LHCN-M2 (cell line): ENCODE measurements around the gene SH3PXD2A. TPM values are rescaled to one million over a fixed set of nuclear protein-coding genes. Genes with fewer than 3 reads are reported as not detected.

Source experiments
- DNase-seq: peaks from one replicate; pipeline ENCODE4 v3.0.0-alpha.2; 2012; ENCODE audit warnings: low read depth
- total RNA-seq: library from RNA; depleted of rRNA; stranded (reverse); fragments of >200 nt; gene quantifications from 2 replicates; pipeline ENCODE4 v1.2.3, GENCODE V29; 2014

SH3PXD2A gene
- total RNA-seq, 1 experiment from 2014 or later = 18.4 TPM

DNA sequence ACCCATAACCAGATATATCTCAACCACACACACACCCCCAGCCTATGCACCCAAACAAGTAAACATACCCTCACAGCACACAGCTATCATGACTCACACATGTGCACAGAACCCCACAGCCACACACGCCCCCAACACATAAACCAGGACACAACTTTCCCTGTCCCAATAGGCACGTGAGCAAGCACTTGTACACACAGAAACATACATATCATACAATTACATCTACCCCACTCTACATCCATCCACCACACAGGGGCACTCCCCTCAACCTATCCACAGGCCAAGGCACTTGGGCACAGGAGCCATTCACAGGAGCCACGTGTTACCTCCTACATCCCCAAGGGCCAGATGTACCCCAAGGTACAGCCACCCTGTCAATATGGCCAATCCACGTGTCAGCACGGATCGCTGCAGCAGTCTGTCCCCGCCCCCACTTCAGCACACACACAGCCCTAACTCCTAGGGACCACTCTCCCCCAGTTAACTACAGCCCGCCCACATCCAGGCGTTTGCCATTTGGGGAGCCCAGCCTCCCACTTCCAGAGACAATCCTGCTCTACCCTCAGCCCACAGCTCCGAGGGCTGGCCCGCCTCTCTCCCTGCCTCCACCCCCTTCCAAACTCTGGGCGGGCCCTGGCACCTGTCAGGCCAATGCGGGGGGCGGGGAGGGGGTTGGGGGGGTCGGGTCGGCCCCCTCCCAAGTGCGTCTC lies 163.5 kb downstream of the SH3PXD2A start:
- DNase-seq = no peak

DNA sequence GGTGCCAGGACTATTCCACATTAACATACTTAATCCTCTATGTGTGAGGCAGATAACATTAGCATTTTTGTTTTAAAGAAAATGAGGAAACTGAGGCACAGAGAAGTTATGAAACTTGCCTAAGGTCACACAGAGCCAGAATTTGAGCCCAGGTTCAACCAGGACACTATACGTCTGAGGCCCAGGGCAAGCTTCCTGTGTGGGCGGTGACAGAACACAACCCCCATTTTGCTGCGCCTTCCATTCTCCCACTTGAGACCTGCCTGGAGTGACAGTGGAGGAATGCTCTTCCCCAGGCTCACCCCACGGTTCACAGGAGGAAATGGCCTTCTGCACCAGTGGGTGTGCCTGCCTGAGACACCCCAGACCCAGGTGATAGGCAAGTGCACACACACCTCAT lies 164.1 kb downstream of the SH3PXD2A start:
- DNase-seq = no peak

DNA sequence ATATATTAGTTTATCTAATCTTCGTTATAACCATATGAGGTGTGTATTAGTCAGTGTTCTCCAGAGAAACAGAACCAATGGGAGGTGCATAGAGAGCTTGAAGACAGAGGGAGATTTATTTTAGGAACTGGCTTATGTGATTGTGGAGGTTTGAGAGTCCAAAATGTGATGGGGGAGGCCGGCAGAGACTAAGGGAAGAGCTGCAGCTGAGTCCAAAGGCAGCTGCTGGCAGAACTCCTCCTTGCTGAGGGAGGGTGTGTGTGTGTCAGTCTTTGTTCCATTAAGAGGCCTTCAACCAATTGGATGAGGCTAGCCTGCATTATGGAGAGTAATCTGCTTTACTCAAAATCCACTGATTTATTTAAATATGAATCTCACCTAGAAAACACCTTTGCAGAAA lies 165.1 kb downstream of the SH3PXD2A start:
- DNase-seq = no peak

DNA sequence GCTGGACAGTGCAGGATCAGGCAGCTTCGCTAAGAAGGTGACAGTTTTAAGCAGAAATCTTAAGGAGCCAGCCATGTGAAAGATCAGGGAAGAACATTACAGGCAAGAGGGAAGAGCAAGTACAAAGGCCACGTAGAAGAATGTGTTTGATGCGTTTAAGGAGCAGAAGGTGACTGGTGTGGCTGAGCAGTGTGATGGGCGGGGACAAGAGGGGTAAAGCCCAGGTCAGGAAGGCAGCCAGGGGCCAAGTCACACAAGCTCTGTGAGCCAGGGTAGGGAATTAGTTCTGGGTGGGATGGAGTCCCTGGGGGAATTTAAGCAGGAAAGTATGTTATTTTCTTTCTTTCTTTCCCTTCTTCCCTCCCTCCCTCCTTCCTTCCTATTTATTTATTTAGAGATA lies 166.9 kb downstream of the SH3PXD2A start:
- no peak for DNase-seq

DNA sequence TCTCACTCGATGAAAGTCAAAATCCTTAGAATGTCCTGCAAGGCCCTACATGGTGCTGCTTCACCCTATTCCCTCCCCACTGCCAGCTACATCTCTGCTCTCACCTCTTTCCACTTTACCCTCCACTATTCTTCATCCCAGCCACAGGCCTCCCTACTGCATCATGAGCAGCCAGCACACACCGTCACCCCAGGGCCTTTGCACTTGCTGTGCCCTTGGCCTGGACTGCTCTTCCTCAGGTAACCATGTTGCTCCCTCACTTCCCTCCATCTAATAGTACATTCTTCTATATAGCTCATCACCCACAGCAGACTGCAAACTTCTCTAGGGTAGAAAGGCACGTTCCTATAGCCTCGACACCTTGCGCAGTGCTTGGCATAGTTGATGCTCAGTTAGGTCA lies 167.7 kb downstream of the SH3PXD2A start:
- DNase-seq = no peak

DNA sequence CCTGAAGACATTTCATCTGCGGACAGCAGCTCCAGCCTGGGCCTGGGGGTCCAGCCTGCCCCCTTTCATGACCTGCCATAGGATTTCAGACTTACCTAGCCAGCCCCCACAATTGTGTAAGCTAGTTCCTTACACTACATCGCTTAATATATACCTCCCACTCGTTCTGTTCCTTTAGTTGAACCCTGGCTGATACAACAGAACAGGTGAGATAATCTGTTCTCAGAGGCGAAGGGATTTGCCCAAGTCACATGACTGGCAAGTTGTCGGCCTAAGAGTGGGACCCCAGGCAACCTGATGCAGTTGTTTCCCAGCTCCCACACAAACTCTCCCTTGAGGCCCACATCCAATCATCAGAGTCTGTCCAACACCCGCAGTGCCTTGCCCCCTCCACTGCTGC lies 168.2 kb downstream of the SH3PXD2A start:
- no peak for DNase-seq

DNA sequence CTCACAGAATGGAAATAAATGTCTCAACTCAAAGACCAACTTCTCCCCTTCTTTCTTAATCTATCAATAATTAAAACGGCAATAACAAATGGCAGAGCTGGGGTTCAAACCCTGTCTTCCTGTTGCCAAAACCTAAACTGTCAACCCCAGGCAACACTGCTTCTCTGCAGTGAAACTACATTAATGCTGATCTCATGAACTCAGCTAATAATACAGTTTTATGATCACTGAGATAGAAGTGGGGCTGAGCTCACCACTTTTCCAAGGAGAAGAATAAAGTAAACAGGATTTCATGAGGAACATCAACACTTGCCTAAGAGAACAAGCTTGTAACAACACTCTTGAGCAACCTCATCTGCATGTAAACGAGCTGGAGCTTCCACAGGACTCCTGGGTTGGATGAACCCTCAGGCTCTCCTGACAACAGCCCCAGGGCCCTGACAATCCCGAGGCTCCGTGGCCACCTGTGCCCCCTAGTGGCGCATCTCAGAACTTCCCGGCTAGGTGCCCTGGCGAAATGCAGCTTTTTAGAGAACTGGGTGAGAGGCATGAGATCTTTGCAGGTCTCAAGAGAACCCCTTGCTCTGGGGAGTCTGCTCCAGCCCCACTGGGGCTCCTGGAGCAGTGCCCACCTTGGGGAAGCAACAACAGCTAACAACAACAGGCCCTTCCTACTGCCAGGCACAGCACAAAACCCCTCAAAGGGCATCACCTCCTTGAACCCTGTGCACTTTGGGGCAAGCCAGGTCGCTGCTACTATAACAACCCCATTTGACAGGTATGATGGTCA lies 169.3 kb downstream of the SH3PXD2A start:
- peak; percentile 56 for DNase-seq

DNA sequence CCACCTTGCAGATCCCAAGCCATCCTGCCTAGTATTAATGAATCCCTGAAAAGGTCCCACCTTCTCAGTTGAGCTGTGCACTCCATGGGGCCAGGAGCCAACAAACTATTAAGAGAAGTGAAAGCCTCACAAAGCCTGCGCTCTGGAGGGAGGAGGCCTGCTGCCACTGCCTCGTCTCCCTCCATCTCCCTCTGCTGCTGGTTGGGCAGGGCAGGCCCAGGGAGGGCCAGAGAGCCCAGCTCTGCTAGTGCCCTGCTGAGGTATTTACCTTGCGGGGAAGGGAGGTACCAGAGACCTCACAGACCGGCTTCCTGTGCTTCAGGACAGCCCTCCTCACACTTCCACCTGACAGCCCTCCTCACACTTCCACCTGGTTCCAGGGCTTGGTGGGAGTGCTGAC lies 171.5 kb downstream of the SH3PXD2A start:
- no peak for DNase-seq

DNA sequence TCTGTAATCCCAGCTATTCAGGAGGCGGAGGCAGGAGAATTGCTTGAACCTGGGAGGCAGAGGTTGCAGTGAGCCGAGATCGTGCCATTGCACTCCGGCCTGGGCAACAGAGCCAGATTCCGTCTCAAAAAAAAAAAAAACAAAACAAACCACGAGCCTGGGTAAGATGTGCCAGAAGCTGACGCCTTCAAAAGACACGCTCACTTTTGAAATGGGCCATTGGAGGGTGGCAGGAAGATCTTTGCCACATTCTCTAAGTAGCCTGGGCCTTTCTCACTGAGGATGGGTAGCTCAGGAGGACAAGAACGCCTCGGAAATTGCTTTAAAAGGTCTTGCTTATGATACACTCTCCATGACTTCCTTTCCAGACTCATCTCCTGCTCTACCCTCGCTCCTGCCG lies 172.7 kb downstream of the SH3PXD2A start:
- no peak for DNase-seq

DNA sequence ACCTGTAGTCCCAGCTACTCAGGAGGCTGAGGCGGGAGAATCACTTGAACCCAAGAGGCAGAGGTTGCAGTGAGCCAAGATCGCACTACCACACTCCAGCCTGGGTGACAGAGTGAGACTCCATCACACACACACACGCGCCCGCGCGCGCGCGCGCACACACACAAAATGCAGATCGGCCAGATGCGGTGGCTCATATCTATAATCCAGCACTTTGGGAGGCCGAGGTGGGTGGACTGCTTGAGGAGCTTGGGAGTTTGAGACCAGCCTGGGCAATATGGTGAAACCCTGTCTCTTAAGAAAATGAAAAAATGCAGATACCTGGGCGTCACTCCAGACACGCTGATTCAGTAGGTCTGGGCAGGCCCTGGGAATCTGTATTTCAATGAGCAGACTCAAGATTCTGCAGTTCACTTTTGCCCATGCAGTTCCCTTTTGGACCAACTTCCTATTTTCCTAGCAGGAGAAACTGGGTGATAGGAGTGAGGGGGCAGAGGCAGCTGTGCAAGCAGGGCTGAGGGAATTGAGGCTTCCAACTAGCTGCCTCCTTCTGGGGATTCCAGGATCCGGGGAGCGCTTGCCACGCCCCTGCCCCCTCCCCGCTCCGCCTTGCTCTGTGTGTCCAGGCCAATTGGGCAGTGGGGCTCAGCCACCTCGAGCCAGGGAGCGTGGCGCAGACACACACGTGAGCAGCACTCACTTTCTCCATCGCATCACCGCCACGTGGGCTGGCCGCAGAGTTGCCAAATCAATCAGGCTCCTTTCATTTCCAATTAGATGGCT lies 173.6 kb downstream of the SH3PXD2A start:
- no peak for DNase-seq

DNA sequence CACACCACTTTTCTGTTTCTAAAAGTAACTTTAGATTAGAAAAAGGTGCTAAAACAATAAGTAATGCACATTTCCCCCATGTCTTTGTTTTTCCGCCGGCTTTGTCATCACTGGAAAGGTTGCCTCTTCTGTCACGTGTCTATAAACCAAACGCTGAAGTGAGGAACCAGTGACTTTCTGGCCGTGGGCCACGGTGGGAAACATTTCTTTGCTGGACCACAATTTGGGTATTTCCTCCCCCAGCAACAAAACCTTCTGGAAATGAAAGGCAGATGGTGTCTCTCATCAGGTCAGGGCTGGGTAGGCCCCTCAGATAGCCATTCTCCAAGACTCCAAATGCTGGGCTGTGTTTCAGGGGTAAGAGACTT lies 174.5 kb downstream of the SH3PXD2A start:
- no peak for DNase-seq

DNA sequence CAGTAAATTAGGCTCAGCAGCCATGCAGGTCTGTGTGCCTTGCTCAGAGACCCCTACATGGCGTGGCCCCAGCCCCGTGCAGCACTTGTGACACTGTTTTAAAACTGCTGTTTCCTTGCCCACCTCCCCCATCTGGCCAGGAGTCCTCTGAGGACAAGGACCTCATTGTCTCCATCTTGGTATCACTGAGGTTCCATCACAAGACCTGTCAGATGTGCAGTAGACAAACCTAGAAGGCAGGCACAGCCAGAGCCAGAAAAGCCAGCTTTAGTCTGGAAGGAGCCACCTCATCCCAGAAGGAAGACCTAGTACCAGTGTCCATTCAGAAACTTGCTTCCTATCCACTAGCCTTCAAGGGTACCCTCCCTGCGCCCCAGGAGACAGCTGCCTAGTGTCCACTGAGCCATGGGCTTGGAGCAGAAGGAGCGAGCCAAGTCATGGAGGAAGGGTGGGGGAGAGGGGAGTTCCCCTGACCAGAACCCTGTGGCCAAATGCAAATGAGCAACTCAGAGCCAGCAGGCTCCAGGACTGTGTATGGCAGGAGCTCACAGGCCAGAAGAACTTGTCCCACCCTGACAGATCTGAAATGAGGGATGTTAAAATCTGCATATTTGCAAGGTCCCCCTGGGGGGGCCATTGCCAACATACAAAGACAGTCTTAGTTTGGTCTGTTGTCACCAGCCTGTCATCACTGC lies 176.1 kb downstream of the SH3PXD2A start:
- no peak for DNase-seq

DNA sequence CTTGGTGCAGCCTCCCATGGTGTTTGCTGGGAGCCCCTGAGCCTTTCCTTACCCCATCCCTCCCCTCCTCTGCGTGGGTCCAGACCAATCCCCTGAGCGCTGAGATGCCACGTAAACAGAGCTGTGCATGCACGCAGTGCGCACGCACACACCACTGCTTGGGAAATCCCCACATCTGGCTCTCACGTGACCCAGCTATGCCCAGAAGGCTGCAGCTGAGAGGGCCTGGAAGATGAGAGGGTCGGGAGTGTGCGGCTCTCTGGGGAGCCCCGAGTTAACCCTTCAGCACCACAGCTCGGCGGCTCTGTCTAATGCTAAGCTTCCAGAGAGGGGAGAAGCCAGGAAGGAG lies 177.2 kb downstream of the SH3PXD2A start:
- peak; percentile 82 for DNase-seq

DNA sequence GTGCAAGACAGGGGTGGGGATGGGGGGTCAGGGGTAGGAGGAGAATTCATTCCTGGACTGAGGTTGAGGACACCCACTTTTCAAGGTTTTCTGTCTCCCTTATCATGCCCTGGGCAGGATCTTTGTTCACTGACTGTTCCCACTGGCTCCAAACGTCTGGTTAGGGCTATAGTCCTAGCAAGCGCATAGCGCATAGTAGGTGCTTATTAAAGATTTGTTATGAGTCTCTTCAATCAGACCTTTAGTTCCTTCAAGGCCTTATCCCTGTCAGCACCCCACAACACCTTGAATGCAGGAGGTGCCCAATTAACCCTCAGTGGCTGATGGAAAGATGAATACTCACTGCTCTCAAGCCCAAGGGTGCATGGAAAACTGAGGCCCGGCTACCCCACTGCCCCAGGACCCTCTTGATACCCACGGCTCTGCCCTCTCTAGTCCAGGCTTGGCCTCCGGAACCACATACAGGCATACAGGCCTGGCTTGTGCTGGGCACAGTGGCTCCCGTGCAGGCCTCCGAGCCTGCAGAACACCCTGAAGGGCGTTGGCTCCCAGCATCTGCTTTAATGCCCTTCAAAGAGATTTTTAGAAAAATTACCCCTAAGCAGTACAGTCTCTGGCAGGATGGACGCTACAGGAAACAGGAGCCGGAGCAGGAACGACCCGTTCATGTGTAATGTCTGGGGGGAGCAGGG lies 177.7 kb downstream of the SH3PXD2A start:
- DNase-seq = no peak

DNA sequence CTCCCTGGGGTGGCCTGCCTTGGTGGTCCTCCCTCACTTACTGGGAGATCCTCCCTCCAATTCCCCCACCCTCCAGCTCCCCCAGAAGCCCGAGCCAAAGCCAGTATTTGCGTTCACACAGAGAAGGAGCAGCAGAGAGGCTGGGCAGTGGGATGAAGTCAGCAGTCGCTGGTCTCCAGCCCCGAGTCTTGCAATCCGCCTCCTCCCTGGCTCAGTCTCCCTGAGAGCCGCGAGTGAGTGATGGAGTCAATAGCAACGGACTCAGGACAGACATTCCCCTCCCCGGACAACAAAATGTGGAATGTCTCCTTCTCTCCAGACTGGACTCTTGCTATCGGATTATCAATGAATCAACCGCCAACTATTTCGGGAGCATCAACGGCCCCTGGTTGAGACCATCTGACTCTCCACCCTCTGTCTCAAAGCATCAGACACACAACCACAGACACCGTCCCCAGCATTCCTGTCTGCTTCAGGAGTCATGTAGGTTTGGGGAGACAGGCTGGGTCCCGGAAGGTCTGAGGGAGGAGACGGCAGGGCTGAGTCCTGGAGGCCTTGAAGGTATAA lies 178.4 kb downstream of the SH3PXD2A start:
- peak; percentile 70 for DNase-seq

DNA sequence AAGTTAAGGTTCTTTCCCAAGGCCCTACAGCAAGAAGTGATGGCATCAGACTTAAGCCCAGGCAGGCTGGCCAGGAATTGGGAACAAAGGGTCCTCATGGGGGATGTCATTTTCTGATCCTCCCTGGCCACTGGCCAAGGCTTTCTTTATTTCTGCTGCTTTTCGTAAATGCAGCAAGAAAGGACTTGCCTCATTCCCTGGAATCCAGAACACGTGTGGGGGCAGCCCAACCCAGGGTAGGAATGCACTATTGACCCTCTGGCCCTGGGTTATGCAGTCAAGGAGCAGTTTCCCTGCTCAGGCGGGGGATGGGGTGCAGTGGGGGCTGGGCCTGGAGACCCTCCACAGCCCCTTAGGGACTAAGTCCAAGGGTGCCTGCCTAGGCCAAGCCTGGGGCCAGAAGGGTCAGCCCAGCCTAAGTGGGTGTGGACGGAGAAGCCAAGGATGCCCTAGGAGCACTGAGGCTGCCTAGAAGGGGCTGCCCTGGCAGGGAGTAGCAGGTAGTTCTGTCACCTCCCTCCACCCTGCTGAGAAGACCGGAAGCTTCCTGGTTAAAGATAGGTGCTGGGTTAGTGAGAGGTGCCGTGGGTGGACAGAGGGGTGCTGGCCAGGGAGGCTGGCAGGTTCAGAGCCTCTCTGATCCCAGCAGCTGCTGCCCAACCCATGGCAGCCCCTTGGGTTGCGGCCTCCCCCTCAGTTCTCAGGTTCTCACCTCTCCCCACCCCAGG lies 179.2 kb downstream of the SH3PXD2A start:
- no peak for DNase-seq

DNA sequence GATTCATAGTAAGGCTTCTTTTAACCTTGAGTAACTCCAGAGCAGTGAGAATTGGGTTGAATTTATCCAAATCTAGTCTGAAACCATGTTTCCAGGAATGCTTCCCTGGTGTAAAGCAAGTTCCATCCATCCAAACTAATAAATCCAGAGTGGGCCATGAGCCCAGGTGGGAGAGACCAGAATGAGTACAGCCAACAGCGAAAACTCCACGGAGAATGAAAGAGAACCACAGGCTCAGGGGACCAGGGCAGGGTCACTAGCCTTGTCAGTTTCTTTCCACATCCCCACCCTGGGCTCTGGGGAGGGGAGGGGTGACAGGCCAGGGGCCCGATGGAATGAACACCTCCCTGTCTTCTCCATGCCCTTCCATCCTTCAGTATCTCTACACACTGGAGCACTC lies 181.8 kb downstream of the SH3PXD2A start:
- DNase-seq = no peak

DNA sequence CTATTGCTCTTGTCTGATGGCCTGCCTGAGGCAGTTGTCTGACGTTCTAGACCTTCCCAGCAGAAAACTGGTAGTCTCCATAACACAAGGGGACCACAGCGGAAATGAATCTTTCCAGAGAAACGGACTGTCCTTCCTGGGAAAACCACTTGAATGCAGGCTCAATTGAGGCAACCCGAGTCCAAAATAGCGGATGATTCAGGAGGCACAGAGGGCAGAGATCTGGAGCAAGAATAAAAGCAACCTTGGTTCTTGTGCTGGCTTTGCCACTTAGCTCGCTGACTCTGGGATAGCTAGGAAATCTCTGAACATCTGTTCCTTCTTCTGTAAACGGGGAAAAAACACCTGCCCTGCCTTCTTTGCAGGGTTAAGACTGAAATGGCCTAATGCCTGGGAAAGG lies 183.0 kb downstream of the SH3PXD2A start:
- peak; percentile 36 for DNase-seq

DNA sequence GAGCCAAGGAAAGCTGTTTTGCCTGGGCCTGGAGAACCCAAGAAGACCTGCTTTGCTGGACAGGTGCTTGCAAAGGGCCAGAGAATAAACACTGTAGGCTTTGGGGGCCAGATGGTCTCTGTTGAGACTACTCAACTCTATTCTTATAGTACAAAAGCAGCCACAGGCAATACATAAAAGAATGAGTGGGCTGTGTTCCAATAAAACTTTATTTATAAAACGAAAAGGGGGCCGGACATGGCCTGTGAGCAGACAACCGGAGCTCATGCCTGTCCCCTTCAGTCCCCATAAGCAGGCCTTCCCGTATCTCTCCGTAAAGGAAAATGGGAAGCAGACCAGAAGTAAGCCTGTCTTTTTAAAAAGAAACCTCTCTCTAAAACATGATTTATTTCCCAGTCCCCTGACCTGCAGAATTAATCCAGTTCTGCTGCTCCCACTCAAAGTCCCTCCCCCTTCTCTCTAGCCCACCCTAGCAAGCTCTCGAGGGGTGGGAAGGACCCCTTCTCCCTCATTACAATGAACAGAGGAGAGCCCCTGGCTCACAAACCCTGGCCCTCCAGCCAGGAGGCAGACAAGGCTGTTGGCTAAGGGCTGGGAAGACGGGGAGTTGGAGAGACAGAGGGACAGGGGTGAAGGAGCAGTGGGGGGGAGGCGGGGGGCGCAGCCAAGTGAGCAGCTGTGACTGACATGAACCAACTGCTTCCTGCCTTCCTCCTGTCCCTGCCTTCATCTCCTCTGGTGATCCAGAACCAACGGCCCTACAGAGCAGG lies 184.1 kb downstream of the SH3PXD2A start:
- DNase-seq = no peak

DNA sequence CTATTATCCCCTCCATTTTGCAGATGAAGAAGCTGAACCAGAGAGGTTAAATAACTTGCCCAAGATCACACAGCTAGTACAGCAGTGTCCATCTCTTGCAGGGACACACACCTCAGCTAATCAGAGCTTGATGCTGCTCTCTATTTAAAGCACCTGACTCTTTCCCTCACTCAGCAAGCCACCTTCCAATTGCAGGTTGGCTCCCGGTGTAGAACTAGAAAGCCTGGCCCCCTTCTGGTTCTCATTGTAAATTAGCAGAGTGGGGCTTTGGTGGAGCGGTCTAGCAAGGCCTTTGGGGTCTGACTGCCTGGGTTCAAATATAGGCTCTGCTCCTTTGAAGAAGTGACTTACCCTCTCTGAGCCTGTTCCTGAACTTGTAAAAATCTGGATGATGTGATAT lies 185.4 kb downstream of the SH3PXD2A start:
- DNase-seq = no peak
